Lung (tissue), 12 donors: ENCODE results near the gene SPIB. TPM values are rescaled to one million over a fixed set of nuclear protein-coding genes. Genes with fewer than 3 reads are reported as not detected.

Experiments
- ATAC-seq: fragments of 200-7000 bp; cut with Tn5 transposase; one replicate; pipeline ENCODE4 v1.9.1; 2020; ENCODE audit warnings: moderate number of reproducible peaks; ENCODE audit not compliant: insufficient read depth, low FRiP score
- DNase-seq, 3 donors: peaks; one replicate each; pipeline ENCODE4 v3.0.0-alpha.2; 2013 to 2017
- H3K27ac ChIP-seq, 2 donors: one replicate each; pipeline ENCODE4 v1.5.1; 2013; ENCODE audit warnings: mild to moderate bottlenecking in 2 of 2, moderate library complexity in 2 of 2, control low read depth in 1 of 2, inconsistent platforms in 1 of 2, low read depth in 1 of 2, low read length in 1 of 2
- H3K27me3 ChIP-seq, 3 donors: one replicate each; pipeline ENCODE4 v1.5.1; 2013; ENCODE audit warnings: low read length in 2 of 3; ENCODE audit not compliant: control insufficient read depth in 3 of 3, insufficient read depth in 3 of 3
- H3K36me3 ChIP-seq, 4 donors: one replicate each; pipeline ENCODE4 v1.5.1; 2013; ENCODE audit warnings: low read length in 4 of 4, mild to moderate bottlenecking in 1 of 4, moderate library complexity in 1 of 4; ENCODE audit not compliant: control insufficient read depth in 4 of 4, insufficient read depth in 4 of 4
- H3K4me1 ChIP-seq, 5 donors: one replicate each; pipeline ENCODE4 v1.5.1; 2013; ENCODE audit warnings: low read length in 5 of 5, mild to moderate bottlenecking in 2 of 5, moderate library complexity in 1 of 5; ENCODE audit not compliant: control insufficient read depth in 5 of 5, insufficient read depth in 5 of 5
- H3K4me3 ChIP-seq: one replicate; pipeline ENCODE4 v1.5.1; 2013; ENCODE audit warnings: mild to moderate bottlenecking, control low read depth, moderate library complexity
- H3K9ac ChIP-seq, 2 donors: one replicate each; pipeline ENCODE4 v1.5.1; 2013; ENCODE audit warnings: low read length in 2 of 2, control low read depth in 1 of 2; ENCODE audit not compliant: insufficient read depth in 1 of 2
- H3K9me3 ChIP-seq, 4 donors: one replicate each; pipeline ENCODE4 v1.5.1; 2013; ENCODE audit warnings: low read length in 3 of 4, mild to moderate bottlenecking in 1 of 4, moderate library complexity in 1 of 4; ENCODE audit not compliant: control insufficient read depth in 4 of 4, insufficient read depth in 3 of 4
- CTCF ChIP-seq: IDR thresholded peaks from 2 replicates; pipeline ENCODE4 v1.5.1; 2012; ENCODE audit warnings: mild to moderate bottlenecking; ENCODE audit errors: control extremely low read depth, extremely low read depth
- WGBS, 2 donors: extraction: QIAGEN DNeasy Blood & Tissue Kit; methylation state at CpG; one replicate each; pipeline ENCODE4 v1.1.7; 2013; 5-methylcytosine and 5-hydroxymethylcytosine counted together
- polyA plus RNA-seq, 2 donors: library from polyadenylated mRNA; stranded (reverse); fragments of 200-250 nt; gene quantifications; one replicate each; pipeline ENCODE4 v1.2.1, GENCODE V29; 2013
- total RNA-seq, 2 donors: library from RNA; depleted of rRNA in 1 of 2; stranded (reverse); fragments of >200 nt in 1 of 2; gene quantifications; one replicate each; pipeline ENCODE4 v1.2.1, GENCODE V29; 2014 to 2021
- donor health status: control.
- donor health status: control.
- donor health status: Bipolar disorder and iron deficiency.
- donor health status: healthy.
- donor health status: DM: yes; HTN: yes; CAD: no.

The SPIB gene
- total and polyA plus RNA-seq, 4 donors, result 0.22 to 10.5 (median 0.65) TPM

GRCh38 chr19:50455992-50456391 lies 37.3 kb downstream of the SPIB start:
- Histone ChIP-seq H3K4me3 (no peak overlapping the region), H3K36me3 (no peaks in the 10 kb centered on the region), H3K4me1 (peaks cover 0 to 3% (median 0%) of the 10 kb centered on the region in 5 donors), H3K27me3 (peaks cover 0 to 24% (median 0%) of the 10 kb centered on the region in 3 donors), H3K27ac (no peak overlapping the region), H3K9me3 (no peaks in the 10 kb centered on the region), H3K9ac (no peak overlapping the region)
- ATAC-seq (no peak), DNase-seq (no peak)
- WGBS, 2 donors, result 84 to 94% methylated on average over 2 of the region's 2 CpGs
- TF ChIP-seq CTCF, result no peak

GRCh38 chr19:50457300-50457699 lies 38.6 kb downstream of the SPIB start:
- Histone ChIP-seq H3K4me3 (no peak overlapping the region), H3K4me1 (peaks cover 0 to 3% (median 0%) of the 10 kb centered on the region in 5 donors), H3K9me3 (no peaks in the 10 kb centered on the region), H3K9ac (no peak overlapping the region), H3K36me3 (no peaks in the 10 kb centered on the region), H3K27ac (no peak overlapping the region), H3K27me3 (peaks cover 0 to 17% (median 0%) of the 10 kb centered on the region in 3 donors)
- no peak for DNase-seq
- WGBS, 2 donors, result 88 to 90% methylated on average over 5 of the region's 5 CpGs
- TF ChIP-seq CTCF, result no peak
- ATAC-seq, result no peak

- TF ChIP-seq CTCF, result no peak
- peaks cover 0 to 17% (median 0%) of the 10 kb centered on the region in 3 donors for H3K27me3 ChIP-seq
- no peak overlapping the region for H3K9ac ChIP-seq
- WGBS, 2 donors, result 42 to 49% methylated on average over 50 of the region's 50 CpGs
- DNase-seq, result peak in 2 of 3 donors; percentile 22 to 45
- H3K36me3 ChIP-seq, result no peaks in the 10 kb centered on the region
- ATAC-seq, result no peak
- no peaks in the 10 kb centered on the region for H3K9me3 ChIP-seq
- no peak overlapping the region for H3K4me3 ChIP-seq
- H3K27ac ChIP-seq, result no peak overlapping the region
- peaks cover 0 to 3% (median 0%) of the 10 kb centered on the region in 5 donors for H3K4me1 ChIP-seq
Observed at GRCh38 chr19:50458396-50459066, 39.8 kb downstream of the SPIB start.
